MCF 10A (cell line): ENCODE data around the gene PHACTR1. TPM values are rescaled to one million over a fixed set of nuclear protein-coding genes. Genes with fewer than 3 reads are reported as not detected.

Experiments
- BruUV-seq: library from RNA; stranded (reverse); fragments of 400-500 nt; replicated peaks from 2 replicates; lab custom pipeline; 2021; lab: Mats Ljungman, UMichigan
- CTCF ChIA-PET: fragments of 300-600 bp; sonication (Branson Sonifier 250); formaldehyde crosslinking; extraction: SDS; loops from one replicate; lab custom pipeline; 2021; ENCODE audit warnings: antibody characterized with exemption, inconsistent platforms; lab: Yijun Ruan, JAX
- POLR2A ChIA-PET: fragments of 300-600, 350-650 bp; sonication (Branson Sonifier 250); formaldehyde crosslinking; extraction: SDS; loops from one replicate; lab custom pipeline; 2020; ENCODE audit warnings: antibody characterized with exemption, inconsistent platforms; lab: Yijun Ruan, JAX
- DNase-seq: peaks from one replicate; pipeline ENCODE4 v3.0.0-alpha.2; 2018; ENCODE audit not compliant: unreplicated experiment
- H3K27ac Mint-ChIP-seq: one replicate; pipeline ENCODE4 v1.8.0; 2022; ENCODE audit warnings: mild to moderate bottlenecking, low read depth, mixed read lengths; ENCODE audit not compliant: unreplicated experiment
- H3K27me3 Mint-ChIP-seq: one replicate; pipeline ENCODE4 v1.8.0; 2022; ENCODE audit warnings: mixed read lengths; ENCODE audit not compliant: insufficient read depth, unreplicated experiment
- H3K36me3 Mint-ChIP-seq: one replicate; pipeline ENCODE4 v1.8.0; 2022; ENCODE audit warnings: mild to moderate bottlenecking, moderate library complexity, mixed read lengths; ENCODE audit not compliant: insufficient read depth, unreplicated experiment
- H3K4me1 Mint-ChIP-seq: one replicate; pipeline ENCODE4 v1.8.0; 2022; ENCODE audit warnings: mixed read lengths; ENCODE audit not compliant: insufficient read depth, unreplicated experiment
- H3K4me3 Mint-ChIP-seq: one replicate; pipeline ENCODE4 v1.8.0; 2022; ENCODE audit warnings: mild to moderate bottlenecking, moderate library complexity, mixed read lengths; ENCODE audit not compliant: unreplicated experiment
- H3K9me3 Mint-ChIP-seq: one replicate; pipeline ENCODE4 v1.8.0; 2022; ENCODE audit warnings: mixed read lengths; ENCODE audit not compliant: unreplicated experiment
- CTCF ChIP-seq: fragments of 200-600 bp; IDR thresholded peaks from one replicate; pipeline ENCODE4 v1.8.0; 2022; ENCODE audit warnings: antibody characterized with exemption, mild to moderate bottlenecking; ENCODE audit not compliant: unreplicated experiment
- intact Hi-C: fragments of 100-400 bp; cut with micrococcal nuclease; formaldehyde crosslinking; loops from 2 replicates; pipeline ENCODE4 v1.14.1; 2022
- total RNA-seq: library from RNA; stranded (reverse); gene quantifications from 2 replicates; pipeline ENCODE4 v1.2.3, GENCODE V29; 2022

The PHACTR1 gene
- total RNA-seq, 1 experiment from 2014 or later: not detected

GRCh38 chr6:12709556-12710232 is 6.9 kb upstream of the PHACTR1 start:
- POLR2A ChIA-PET: no interaction called here
- TF ChIP-seq CTCF: no peak

GRCh38 chr6:12710921-12711320 is 5.6 kb upstream of the PHACTR1 start:
- no peak overlapping the region for H3K27ac Mint-ChIP-seq
- intact Hi-C loops: no loop called here
- ChIA-PET CTCF (no interaction called here), POLR2A (interaction anchor here (0.6 kb wide), 1 partner anchor 10 kb away, joined by 3 read pairs; no protein-coding TSS in a partner anchor)
- peaks cover 58% of the 10 kb centered on the region for H3K27me3 Mint-ChIP-seq
- no peak for TF ChIP-seq CTCF
- no peaks in the 10 kb centered on the region for H3K4me1 Mint-ChIP-seq
- H3K36me3 Mint-ChIP-seq: no peaks in the 10 kb centered on the region
- no peak overlapping the region for H3K4me3 Mint-ChIP-seq
- no peak for DNase-seq
- BruUV-seq: no TSS peak
- no peaks in the 10 kb centered on the region for H3K9me3 Mint-ChIP-seq

More at GRCh38 chr6:12709556-12710232, 6.9 kb upstream of the PHACTR1 start:
- DNase-seq: no peak
- no peak overlapping the region for H3K27ac Mint-ChIP-seq
- intact Hi-C loops: no loop called here
- no peak overlapping the region for H3K4me3 Mint-ChIP-seq
- peaks cover 46% of the 10 kb centered on the region for H3K27me3 Mint-ChIP-seq
- H3K4me1 Mint-ChIP-seq: no peaks in the 10 kb centered on the region
- no TSS peak for BruUV-seq
- CTCF ChIA-PET: interaction anchor here (0.8 kb wide), 1 partner anchor 366 kb away, joined by 3 read pairs; no protein-coding TSS in a partner anchor
- H3K36me3 Mint-ChIP-seq: no peaks in the 10 kb centered on the region
- no peaks in the 10 kb centered on the region for H3K9me3 Mint-ChIP-seq

- ChIA-PET CTCF (interaction anchor here (1.0 kb wide), 1 partner anchor 17 kb away, joined by 3 read pairs; no protein-coding TSS in a partner anchor), POLR2A (no interaction called here)
- no peaks in the 10 kb centered on the region for H3K9me3 Mint-ChIP-seq
- no peak for TF ChIP-seq CTCF
- H3K27me3 Mint-ChIP-seq: peaks cover 88% of the 10 kb centered on the region
- H3K4me1 Mint-ChIP-seq: no peaks in the 10 kb centered on the region
- intact Hi-C loops: no loop called here
- no peak for DNase-seq
- H3K27ac Mint-ChIP-seq: no peak overlapping the region
- H3K36me3 Mint-ChIP-seq: no peaks in the 10 kb centered on the region
- H3K4me3 Mint-ChIP-seq: no peak overlapping the region
- BruUV-seq: no TSS peak
Measured at GRCh38 chr6:12714022-12714421, 2.5 kb upstream of the PHACTR1 start.

- intact Hi-C loops: no loop called here
- POLR2A ChIA-PET: no interaction called here
- Mint-ChIP-seq H3K4me3 (no peak overlapping the region), H3K4me1 (no peaks in the 10 kb centered on the region), H3K9me3 (no peaks in the 10 kb centered on the region), H3K27ac (no peak overlapping the region), H3K27me3 (peaks cover 93% of the 10 kb centered on the region), H3K36me3 (no peaks in the 10 kb centered on the region)
- no peak for TF ChIP-seq CTCF
- no TSS peak for BruUV-seq
- no peak for DNase-seq
- CTCF ChIA-PET: no interaction called here
Measured at GRCh38 chr6:12715437-12715836, 1.1 kb upstream of the PHACTR1 start.
